8988T (cell line): Measurements from ENCODE around the gene MNX1.
A peak's percentile ranks its signal among the peaks of the same experiment; 100 is the strongest.

Source experiments
- DNase-seq: peaks from one replicate; pipeline ENCODE4 v3.0.0; 2011

MNX1 gene

DNA sequence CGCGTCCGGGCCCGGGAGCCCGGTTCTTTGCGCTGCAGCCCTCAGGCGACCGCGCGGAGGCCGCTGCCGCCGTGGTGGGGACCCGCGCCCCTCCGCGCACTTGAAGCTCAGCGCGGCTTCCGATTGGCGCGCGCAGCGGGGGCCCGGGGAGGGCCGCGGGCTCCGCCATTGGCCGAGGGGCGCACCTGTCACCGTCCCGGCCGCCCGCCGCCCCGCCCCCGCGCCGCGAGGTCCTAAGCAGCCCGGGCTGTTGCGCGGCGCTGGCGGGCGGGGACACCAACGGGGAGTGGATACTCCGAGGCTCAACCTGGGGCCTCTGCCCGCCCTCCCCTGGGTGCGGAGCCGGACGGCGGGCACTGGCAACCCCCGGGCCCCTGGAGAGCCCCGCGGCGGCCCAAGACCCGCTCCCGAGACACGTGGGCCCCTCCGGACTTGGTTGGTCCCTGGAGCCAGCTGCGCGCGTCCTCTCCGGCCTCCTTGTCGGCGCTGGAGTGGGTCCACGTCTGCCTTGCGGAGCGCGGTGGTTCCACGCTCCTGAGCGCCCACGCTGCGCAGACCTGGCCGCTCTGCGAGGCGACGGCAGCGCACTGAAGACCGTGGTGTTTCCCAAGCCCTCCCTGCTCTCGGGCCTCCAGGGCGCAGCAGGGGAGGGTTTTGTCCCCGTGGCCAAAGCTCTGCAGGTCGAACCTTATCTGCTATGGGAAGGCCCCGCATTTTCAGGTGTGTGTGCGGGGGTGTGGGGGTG lies at the start of gene MNX1:
Gene MNX1 (minus strand): TSS at position 76 of the 745 bp plus-strand sequence. CDS start 313 bp downstream, outside the sequence.
- DNase-seq: peak; percentile 99

GRCh38 chr7:157059534-157059933 lies 49.1 kb upstream of the MNX1 start:
- no peak for DNase-seq

DNA sequence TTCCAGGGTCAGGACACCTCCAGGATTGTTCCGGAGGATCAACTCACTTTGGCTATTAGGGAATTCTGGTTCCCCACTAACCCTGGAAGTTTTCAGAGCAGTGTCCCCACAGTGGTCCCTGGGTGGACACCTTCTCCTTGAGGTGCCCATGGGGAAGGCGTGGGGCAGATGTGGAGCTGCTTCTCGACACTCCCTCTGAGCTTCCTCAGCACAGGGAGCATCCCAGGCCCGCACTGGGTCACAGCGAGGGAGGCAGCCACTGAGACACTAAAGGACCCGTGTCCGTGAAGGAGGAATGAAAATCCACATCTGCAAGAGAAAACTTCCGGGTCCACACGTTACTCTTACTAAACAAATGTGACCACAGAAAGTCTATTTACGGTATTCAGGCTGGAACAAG lies 48.2 kb upstream of the MNX1 start:
- DNase-seq: no peak

GRCh38 chr7:157058068-157058467 lies 47.6 kb upstream of the MNX1 start:
- no peak for DNase-seq

DNA sequence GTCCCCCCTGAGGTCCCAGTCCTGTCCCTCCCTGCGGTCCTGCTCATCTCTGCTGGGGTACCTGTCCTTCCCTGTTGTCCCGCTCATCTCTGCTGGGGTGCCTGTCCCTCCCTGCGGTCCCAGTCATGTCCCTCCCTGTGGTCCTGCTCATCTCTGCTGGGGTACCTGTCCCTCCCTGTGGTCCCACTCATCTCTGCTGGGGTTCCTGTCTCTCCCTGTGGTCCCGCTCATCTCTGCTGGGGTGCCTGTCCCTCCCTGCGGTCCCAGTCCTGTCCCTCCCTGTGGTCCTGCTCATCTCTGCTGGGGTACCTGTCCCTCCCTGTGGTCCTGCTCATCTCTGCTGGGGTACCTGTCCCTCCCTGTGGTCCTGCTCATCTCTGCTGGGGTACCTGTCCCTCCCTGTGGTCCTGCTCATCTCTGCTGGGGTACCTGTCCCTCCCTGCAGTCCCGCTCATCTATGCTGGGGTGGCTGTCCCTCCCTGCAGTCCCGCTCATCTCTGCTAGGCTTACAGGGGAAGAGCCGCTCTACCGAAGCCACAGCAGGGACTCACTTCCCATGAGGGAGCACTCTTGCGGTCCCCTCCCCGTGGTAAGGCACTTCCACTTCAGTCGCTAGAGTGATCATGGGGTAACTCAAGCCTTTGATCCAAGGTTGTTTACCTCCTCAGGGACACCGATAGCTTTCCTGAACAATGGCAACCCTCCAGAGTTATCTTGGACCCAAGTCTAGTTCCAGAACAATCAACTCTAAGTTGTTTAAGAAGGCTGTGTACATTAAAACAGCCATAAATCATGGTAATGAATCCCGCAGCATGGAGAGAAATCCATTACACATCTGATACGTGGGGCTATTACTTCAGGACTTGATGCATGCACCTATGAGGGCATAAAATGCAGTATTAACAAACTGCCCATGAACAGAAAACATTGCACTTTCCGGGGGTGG lies 46.8 kb upstream of the MNX1 start:
- no peak for DNase-seq

DNA sequence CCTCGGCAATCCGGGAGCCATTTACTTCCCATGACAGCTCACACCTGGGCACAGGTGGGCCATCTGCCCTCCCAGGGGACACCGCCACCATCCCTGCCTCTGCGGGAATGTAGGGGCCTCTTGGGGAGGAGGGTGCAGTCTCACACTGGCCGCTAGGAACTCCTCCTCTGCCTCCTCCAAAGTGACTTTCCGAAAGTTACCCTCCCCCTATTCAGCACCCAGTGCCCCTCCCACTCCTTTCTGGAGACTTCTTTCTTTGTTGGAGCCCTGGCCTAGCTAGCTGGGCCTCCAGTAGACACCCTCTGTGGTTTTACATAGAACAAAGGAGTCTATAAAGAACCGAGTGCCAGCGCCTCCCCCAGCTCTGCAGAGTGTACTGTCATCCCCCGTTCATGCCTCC lies 45.8 kb upstream of the MNX1 start:
- no peak for DNase-seq

DNA sequence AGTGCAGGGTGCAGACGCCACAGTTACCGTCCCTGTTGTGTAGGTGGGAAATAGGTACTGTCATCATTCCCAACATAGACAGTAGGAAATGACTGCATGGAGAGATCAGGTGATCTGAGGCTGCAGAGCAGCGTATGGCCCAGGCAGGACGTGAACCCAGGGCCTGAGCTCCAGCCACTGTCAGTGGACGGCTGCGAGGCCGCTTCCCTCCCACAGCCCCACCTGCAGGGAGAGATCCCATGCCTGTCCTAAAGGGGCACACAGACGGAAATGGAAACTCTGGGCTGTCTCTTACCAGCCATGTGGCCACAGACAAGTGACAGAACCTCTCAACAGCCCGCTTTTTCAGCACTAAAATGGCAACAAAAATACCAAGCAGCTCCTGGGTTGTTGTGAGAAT lies 44.5 kb upstream of the MNX1 start:
- DNase-seq: no peak

DNA sequence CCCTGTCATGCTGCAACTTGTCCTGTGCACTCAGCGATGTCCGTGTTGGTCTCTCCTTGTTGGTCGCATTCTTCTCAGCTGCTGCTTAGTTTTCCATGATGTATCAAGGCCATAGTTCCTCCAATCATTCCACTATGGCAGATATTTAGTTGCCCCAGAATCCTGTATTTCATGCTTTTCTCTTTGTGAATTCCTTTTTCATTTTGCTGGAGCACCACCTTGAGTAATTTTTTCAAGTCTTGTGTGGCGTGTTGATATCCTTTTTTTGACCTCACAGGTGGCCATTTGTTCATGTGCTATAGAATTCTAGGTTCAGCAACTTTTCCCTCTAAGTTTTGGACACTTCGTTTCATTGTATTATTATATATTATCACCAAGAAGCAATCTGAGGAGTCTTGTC lies 42.7 kb upstream of the MNX1 start:
- no peak for DNase-seq

DNA sequence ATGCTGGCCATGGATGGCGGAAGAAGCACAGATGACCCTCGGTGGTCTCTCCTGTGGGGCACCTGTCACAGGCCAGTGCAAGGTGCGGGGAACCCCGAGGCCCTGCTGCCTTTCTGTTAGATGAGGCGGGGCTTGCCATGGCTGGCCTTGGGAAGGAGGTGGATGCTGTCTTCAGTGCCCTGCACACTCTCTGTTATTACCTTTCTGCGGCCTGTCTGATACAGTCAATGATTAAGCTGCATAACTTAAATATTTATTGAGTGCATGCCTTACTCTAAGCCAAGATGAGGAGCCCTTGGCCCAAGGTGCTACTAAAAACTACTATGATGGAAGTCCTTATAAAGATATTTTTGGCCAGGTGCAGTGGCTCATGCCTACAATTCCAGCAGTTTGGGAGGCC lies 36.7 kb upstream of the MNX1 start:
- DNase-seq: no peak

GRCh38 chr7:157046681-157047080 lies 36.2 kb upstream of the MNX1 start:
- DNase-seq: no peak

GRCh38 chr7:157044943-157045660 lies 34.6 kb upstream of the MNX1 start:
- no peak for DNase-seq

GRCh38 chr7:157044147-157044687 lies 33.8 kb upstream of the MNX1 start:
- no peak for DNase-seq

DNA sequence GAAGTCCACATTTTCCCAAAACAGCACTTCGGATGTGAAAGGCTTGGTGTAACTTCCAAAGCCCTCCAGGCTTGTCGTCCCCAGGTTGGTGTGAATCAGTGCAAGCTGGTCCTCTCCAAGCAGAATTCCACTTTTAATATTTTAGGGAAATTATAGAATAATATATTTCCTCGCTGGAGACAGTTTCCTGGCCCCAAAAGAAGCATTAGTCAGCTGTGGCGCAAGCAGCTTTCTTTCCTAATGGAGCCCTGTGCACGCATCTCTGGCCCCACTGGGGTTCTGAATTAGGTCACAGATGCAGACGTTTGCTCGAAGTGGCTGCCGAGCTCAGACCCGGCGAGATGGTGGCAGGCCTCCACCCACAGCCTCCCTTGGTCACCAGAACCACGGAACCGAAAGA lies 33.3 kb upstream of the MNX1 start:
- DNase-seq: no peak

DNA sequence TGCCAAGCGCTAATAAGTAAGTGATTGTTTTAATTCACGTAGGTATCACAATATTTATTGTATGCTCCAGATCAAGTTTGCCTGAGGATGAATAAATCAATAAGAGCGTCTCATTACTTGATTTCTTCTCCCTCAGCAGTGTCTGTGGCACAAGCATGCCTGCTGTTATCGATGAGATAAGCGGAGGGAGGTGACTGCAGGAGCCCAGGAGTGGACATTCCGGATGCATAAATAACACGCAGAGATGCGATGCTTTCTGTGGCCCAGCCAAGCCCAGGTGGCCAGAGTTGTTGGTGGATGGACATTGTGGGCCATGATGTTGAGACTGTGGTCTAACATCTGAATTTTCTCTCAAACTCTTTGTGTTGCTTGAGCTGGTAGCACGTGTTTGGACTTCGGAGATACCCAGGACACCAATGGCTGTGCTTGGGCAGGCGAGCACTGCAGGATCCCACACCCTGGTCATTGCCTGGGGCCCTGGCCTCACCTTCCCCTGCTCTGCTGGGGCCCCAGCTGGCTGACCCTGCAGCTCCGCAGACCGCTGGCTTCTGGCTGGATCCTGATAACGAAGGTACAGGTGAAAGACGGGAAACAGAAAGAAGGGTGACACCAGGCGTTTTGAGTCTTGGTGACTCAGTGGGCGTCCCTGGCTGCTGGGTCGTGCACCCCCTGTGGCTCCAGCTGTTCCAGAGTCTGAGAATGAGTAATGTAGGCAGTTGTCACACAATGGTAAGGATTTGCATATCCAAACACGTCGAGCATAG lies 31.2 kb upstream of the MNX1 start:
- no peak for DNase-seq

- DNase-seq: no peak
These were observed 30.5 kb upstream of the MNX1 start for GRCh38 chr7:157041004-157041403.

- no peak for DNase-seq
These were observed 27.2 kb upstream of the MNX1 start for GRCh38 chr7:157037635-157038034.

- no peak for DNase-seq
These were observed 26.6 kb upstream of the MNX1 start for GRCh38 chr7:157037028-157037427.

- no peak for DNase-seq
These were observed 25.5 kb upstream of the MNX1 start for GRCh38 chr7:157035979-157036378.

- no peak for DNase-seq
These were observed 24.8 kb upstream of the MNX1 start for GRCh38 chr7:157035302-157035701.

GRCh38 chr7:157033483-157034473 lies 23.3 kb upstream of the MNX1 start:
- DNase-seq: no peak
